DND-41 (cell line): Measurements from ENCODE around the gene CUBN.

Experiments
- ATAC-seq: fragments of 200-7000 bp; cut with Tn5 transposase; 3 replicates; pipeline ENCODE4 v1.9.1; 2021; ENCODE audit warnings: low read depth; ENCODE audit not compliant: insufficient read depth
- DNase-seq: peaks from one replicate; pipeline ENCODE4 v3.0.0-alpha.2; 2020
- H2AFZ ChIP-seq: 2 replicates; pipeline ENCODE4 v1.6.0; 2012; ENCODE audit warnings: low read depth, low read length
- H3K27ac ChIP-seq: 2 replicates; pipeline ENCODE4 v1.5.1; 2012; ENCODE audit warnings: low read length, inconsistent platforms
- H3K27me3 ChIP-seq: fragments of 200-600 bp; sonication (generic); 2 replicates; pipeline ENCODE4 v1.6.0; 2012; ENCODE audit warnings: low read length, mild to moderate bottlenecking, inconsistent platforms; ENCODE audit not compliant: insufficient read depth, poor library complexity
- H3K36me3 ChIP-seq: 2 replicates; pipeline ENCODE4 v1.5.1; 2012; ENCODE audit warnings: low read length, inconsistent platforms; ENCODE audit not compliant: insufficient read depth
- H3K4me1 ChIP-seq: 2 replicates; pipeline ENCODE4 v1.5.1; 2012; ENCODE audit warnings: mild to moderate bottlenecking, low read length; ENCODE audit not compliant: insufficient read depth
- H3K4me2 ChIP-seq: 2 replicates; pipeline ENCODE4 v1.6.0; 2012; ENCODE audit warnings: mild to moderate bottlenecking, moderate library complexity, low read length, inconsistent platforms; ENCODE audit not compliant: insufficient read depth
- H3K4me3 ChIP-seq, 2 experiments: fragments of 200-600 bp in 1 of 2; shearing (Covaris generic) in 1 of 2; 2 replicates each; pipeline ENCODE4 v1.5.1; 2012 to 2016; ENCODE audit warnings: inconsistent platforms in 2 of 2, low read length in 2 of 2, mild to moderate bottlenecking in 2 of 2, low read depth in 1 of 2, moderate library complexity in 1 of 2
- H3K79me2 ChIP-seq: 2 replicates; pipeline ENCODE4 v1.6.0; 2012; ENCODE audit warnings: low read length, inconsistent platforms; ENCODE audit not compliant: insufficient read depth
- H3K9ac ChIP-seq: 2 replicates; pipeline ENCODE4 v1.6.0; 2012; ENCODE audit warnings: low read depth, mild to moderate bottlenecking, inconsistent platforms, low read length, moderate library complexity
- H3K9me3 ChIP-seq: 2 replicates; pipeline ENCODE4 v1.5.1; 2012; ENCODE audit warnings: low read length, moderate library complexity, mild to moderate bottlenecking, inconsistent platforms; ENCODE audit not compliant: insufficient read depth, severe bottlenecking
- H4K20me1 ChIP-seq: 2 replicates; pipeline ENCODE4 v1.6.0; 2012; ENCODE audit warnings: low read length; ENCODE audit not compliant: insufficient read depth
- EZH2 ChIP-seq: IDR thresholded peaks from 3 replicates; pipeline ENCODE4 v1.6.1; 2012; ENCODE audit warnings: borderline replicate concordance, low read depth, mild to moderate bottlenecking, moderate library complexity, low read length, inconsistent platforms; ENCODE audit not compliant: severe bottlenecking
- TF ChIP-seq, protein P1 (sequence below): IDR thresholded peaks from 2 replicates; pipeline ENCODE4 v1.5.1; 2012; ENCODE audit warnings: borderline replicate concordance, low read length, moderate library complexity, mild to moderate bottlenecking; ENCODE audit not compliant: poor library complexity, severe bottlenecking; ENCODE audit errors: extremely low read depth

The CUBN gene

DNA sequence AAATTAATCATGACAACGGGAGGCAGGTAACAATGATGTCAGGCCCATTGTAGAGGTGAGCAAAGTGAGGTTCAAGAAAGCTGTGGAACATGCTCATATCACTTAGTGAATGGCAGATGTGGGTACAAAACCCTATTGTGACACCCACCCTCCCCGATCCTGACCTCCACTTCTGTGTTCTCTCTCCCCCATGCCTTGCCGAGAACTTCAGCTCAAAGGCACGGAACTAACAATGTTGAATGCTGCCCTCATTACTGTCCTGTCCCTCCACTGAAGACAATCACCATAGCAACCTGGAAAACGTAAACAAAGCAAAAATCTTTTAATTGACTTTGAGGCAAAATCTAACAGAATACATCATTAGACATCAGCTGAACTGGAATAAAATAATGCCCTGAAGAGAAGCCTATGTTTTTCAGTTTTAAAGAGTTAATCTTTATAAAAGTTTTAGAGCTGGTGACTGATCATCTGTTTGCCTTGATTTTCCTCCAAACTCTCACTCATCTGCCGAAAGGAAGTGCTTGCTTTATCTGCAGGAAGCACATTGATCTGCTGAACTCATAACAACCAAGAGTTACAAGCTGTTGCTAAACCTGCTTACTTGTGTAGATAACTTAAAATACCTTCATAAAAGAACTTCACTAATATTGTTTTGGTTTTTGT lies 133.6 kb downstream of the CUBN start:
- no peaks in the 10 kb centered on the region for H3K9me3 ChIP-seq
- no peaks in the 10 kb centered on the region for H3K27me3 ChIP-seq
- H4K20me1 ChIP-seq: no peaks in the 10 kb centered on the region
- H3K4me3 ChIP-seq: no peak overlapping the region
- DNase-seq (no peak), ATAC-seq (no peak)
- peaks cover 6% of the 10 kb centered on the region; the same call in 1 of the 2 replicates for H3K4me1 ChIP-seq
- H3K4me2 ChIP-seq: no peak overlapping the region
- no peak overlapping the region for H2AFZ ChIP-seq
- H3K27ac ChIP-seq: no peak overlapping the region
- H3K9ac ChIP-seq: no peak overlapping the region
- no peak for TF ChIP-seq EZH2
- TF ChIP-seq, protein P1, sequence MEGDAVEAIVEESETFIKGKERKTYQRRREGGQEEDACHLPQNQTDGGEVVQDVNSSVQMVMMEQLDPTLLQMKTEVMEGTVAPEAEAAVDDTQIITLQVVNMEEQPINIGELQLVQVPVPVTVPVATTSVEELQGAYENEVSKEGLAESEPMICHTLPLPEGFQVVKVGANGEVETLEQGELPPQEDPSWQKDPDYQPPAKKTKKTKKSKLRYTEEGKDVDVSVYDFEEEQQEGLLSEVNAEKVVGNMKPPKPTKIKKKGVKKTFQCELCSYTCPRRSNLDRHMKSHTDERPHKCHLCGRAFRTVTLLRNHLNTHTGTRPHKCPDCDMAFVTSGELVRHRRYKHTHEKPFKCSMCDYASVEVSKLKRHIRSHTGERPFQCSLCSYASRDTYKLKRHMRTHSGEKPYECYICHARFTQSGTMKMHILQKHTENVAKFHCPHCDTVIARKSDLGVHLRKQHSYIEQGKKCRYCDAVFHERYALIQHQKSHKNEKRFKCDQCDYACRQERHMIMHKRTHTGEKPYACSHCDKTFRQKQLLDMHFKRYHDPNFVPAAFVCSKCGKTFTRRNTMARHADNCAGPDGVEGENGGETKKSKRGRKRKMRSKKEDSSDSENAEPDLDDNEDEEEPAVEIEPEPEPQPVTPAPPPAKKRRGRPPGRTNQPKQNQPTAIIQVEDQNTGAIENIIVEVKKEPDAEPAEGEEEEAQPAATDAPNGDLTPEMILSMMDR: no peak
- no peaks in the 10 kb centered on the region for H3K79me2 ChIP-seq
- H3K36me3 ChIP-seq: no peaks in the 10 kb centered on the region

DNA sequence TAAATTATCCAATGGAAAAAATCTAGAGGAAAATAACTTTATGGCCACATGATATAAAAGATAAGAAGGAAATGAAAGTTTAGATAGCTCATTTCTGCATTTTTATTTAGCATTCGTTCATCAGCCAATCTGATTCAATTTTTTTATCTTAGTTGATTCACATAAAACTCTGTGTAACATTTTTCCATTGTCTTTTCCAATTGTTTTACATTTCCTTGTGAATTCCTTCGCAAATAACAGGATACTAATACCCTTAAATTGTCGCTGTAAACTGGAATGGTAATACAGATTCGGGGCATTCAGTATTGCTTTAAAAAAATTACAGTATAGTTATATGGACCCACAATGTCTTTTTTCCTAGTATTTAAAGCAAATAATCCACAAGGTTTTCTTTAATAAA lies 136.4 kb downstream of the CUBN start:
- TF ChIP-seq, protein P1: no peak
- no peak for TF ChIP-seq EZH2
- ATAC-seq: no peak
- H2AFZ ChIP-seq: no peak overlapping the region

DNA sequence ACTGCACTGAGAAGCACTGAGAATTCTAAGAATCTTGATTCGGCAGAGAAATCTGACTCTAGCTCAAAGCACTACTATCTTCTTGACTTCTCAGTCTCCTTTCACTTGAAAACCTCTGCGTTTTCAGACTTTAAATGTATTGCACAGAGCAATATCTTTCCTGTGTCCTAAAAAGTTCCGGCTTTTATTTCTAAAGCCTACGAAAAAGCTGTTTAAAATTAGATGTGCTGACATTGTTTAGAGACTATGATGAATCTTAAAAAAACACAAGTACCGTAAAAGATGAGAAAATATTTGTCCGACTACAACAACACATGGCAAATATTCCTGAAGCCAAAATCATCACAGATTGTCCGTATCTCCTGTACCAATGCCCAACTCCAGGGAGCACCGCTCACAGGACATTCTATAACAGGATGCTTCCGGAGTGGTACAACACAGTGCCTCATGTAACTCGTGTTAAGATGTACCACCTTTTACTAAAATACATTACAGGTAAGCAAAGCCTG lies 136.9 kb downstream of the CUBN start:
- ATAC-seq (no peak), DNase-seq (no peak)
- Histone ChIP-seq H4K20me1 (no peaks in the 10 kb centered on the region), H3K79me2 (no peaks in the 10 kb centered on the region), H3K4me2 (no peak overlapping the region), H3K4me3 (no peak overlapping the region), H3K9ac (no peak overlapping the region), H3K27ac (no peak overlapping the region), H3K4me1 (peaks cover 6% of the 10 kb centered on the region; the same call in 1 of the 2 replicates), H3K27me3 (no peaks in the 10 kb centered on the region), H3K36me3 (no peaks in the 10 kb centered on the region), H3K9me3 (no peaks in the 10 kb centered on the region), H2AFZ (no peak overlapping the region)
- no peak for TF ChIP-seq EZH2
- TF ChIP-seq, protein P1: no peak

More for the DNA sequence above, 136.4 kb downstream of the CUBN start:
- Histone ChIP-seq H3K36me3 (no peaks in the 10 kb centered on the region), H3K4me2 (no peak overlapping the region), H3K27me3 (no peaks in the 10 kb centered on the region), H3K4me1 (peaks cover 6% of the 10 kb centered on the region; the same call in 1 of the 2 replicates), H3K27ac (no peak overlapping the region), H3K9ac (no peak overlapping the region), H3K9me3 (no peaks in the 10 kb centered on the region), H4K20me1 (no peaks in the 10 kb centered on the region), H3K79me2 (no peaks in the 10 kb centered on the region), H3K4me3 (no peak overlapping the region)
- no peak for DNase-seq
